Fibroblast of peridontal ligament (primary cell): Measurements from ENCODE around the gene IL31RA.
"Not testable (repeated sequence)": the region's sequence is repeated elsewhere in the genome, so short reads cannot be mapped to it uniquely, and the experiment has no call there.

Experiments used
- DNase-seq: peaks from one replicate; pipeline ENCODE4 v3.0.0-alpha.2; 2010; ENCODE audit errors: extremely low read depth

IL31RA gene

GRCh38 chr5:55850839-55851674 is at the start of gene IL31RA:
Gene IL31RA, plus strand, starts transcription at chr5:55851357. Its CDS starts 214 bp downstream, at chr5:55851571.
- DNase-seq: peak; percentile 83

GRCh38 chr5:55808814-55809213 is 42.3 kb upstream of the IL31RA start:
- not testable (repeated sequence) for DNase-seq

GRCh38 chr5:55815939-55816338 is 35.2 kb upstream of the IL31RA start:
- DNase-seq: not testable (repeated sequence)

- peak; percentile 95 for DNase-seq
These were observed 34.8 kb upstream of the IL31RA start for GRCh38 chr5:55816342-55816741.

GRCh38 chr5:55817030-55817429 is 34.1 kb upstream of the IL31RA start:
- DNase-seq: peak; percentile 26

- DNase-seq: no peak
These were observed 30.7 kb upstream of the IL31RA start for GRCh38 chr5:55820488-55820887.

GRCh38 chr5:55821731-55822512 is 29.2 kb upstream of the IL31RA start:
- no peak for DNase-seq

- no peak for DNase-seq
These were observed 27.9 kb upstream of the IL31RA start for GRCh38 chr5:55823151-55823796.

- no peak for DNase-seq
These were observed 21.2 kb upstream of the IL31RA start for GRCh38 chr5:55829956-55830355.

GRCh38 chr5:55832446-55832845 is 18.7 kb upstream of the IL31RA start:
- DNase-seq: no peak

GRCh38 chr5:55836191-55836590 is 15.0 kb upstream of the IL31RA start:
- no peak for DNase-seq

- DNase-seq: no peak
These were observed 9.2 kb upstream of the IL31RA start for GRCh38 chr5:55841976-55842375.

GRCh38 chr5:55847837-55848236 is 3.3 kb upstream of the IL31RA start:
- no peak for DNase-seq

GRCh38 chr5:55848783-55849182 is 2.4 kb upstream of the IL31RA start:
- DNase-seq: no peak

GRCh38 chr5:55851675-55851979 is 470 bp downstream of the IL31RA start:
- DNase-seq: peak; percentile 13

- DNase-seq: peak; percentile 46
These were observed 1.3 kb downstream of the IL31RA start for GRCh38 chr5:55852503-55852902.

GRCh38 chr5:55853041-55853670 is 2.0 kb downstream of the IL31RA start:
- DNase-seq: no peak

- peak; percentile 78 for DNase-seq
These were observed 2.7 kb downstream of the IL31RA start for GRCh38 chr5:55853818-55854217.

GRCh38 chr5:55855509-55855908 is 4.4 kb downstream of the IL31RA start:
- peak; percentile 18 for DNase-seq

- no peak for DNase-seq
These were observed 5.5 kb downstream of the IL31RA start for GRCh38 chr5:55856516-55857246.

GRCh38 chr5:55857247-55857640 is 6.1 kb downstream of the IL31RA start:
- DNase-seq: no peak
